Activated CD4-positive, alpha-beta memory T cell treated with anti-CD3 and anti-CD28 coated beads for 36 hours (primary cell): ENCODE data around the gene SUSD3. TPM values are rescaled to one million over a fixed set of nuclear protein-coding genes. Genes with fewer than 3 reads are reported as not detected.
A peak's percentile ranks its signal among the peaks of the same experiment; 100 is the strongest.

Experiments used
- CTCF ChIA-PET: fragments of 350-600 bp; sonication (Branson Sonifier 250); formaldehyde crosslinking; loops from one replicate; lab custom pipeline; 2021; ENCODE audit warnings: antibody characterized with exemption, inconsistent platforms; lab: Charles Lee
- POLR2A ChIA-PET: fragments of 350-600 bp; sonication (Branson Sonifier 250); formaldehyde crosslinking; loops from one replicate; lab custom pipeline; 2021; ENCODE audit warnings: antibody characterized with exemption; lab: Charles Lee
- DNase-seq: peaks from one replicate; pipeline ENCODE4 v3.0.0-alpha.2; 2020
- H3K27ac Mint-ChIP-seq: one replicate; pipeline ENCODE4 v1.8.0; 2021; ENCODE audit warnings: mixed read lengths
- H3K27me3 Mint-ChIP-seq: one replicate; pipeline ENCODE4 v1.8.0; 2021; ENCODE audit warnings: mixed read lengths
- H3K36me3 Mint-ChIP-seq: one replicate; pipeline ENCODE4 v1.8.0; 2021; ENCODE audit warnings: mixed read lengths
- H3K4me1 Mint-ChIP-seq: one replicate; pipeline ENCODE4 v1.8.0; 2021; ENCODE audit warnings: low read depth, mixed read lengths
- H3K4me3 Mint-ChIP-seq: one replicate; pipeline ENCODE4 v1.8.0; 2021; ENCODE audit warnings: mild to moderate bottlenecking, mixed read lengths
- H3K9me3 Mint-ChIP-seq: one replicate; pipeline ENCODE4 v1.8.0; 2021; ENCODE audit warnings: mixed read lengths
- intact Hi-C: fragments of 100-400 bp; cut with micrococcal nuclease; formaldehyde crosslinking; loops from one replicate; pipeline ENCODE4 v1.15.1; 2023
- total RNA-seq, 2 experiments: library from RNA; stranded (reverse); gene quantifications; one replicate each; pipeline ENCODE4 v1.2.3, GENCODE V29; 2021

The SUSD3 gene
- total RNA-seq, 2 experiments from 2014 or later: 67.0 to 72.8 TPM

- Mint-ChIP-seq H3K4me3 (no peak overlapping the region), H3K4me1 (peaks cover 31% of the 10 kb centered on the region), H3K36me3 (peaks cover 28% of the 10 kb centered on the region), H3K9me3 (no peaks in the 10 kb centered on the region), H3K27ac (no peak overlapping the region), H3K27me3 (no peaks in the 10 kb centered on the region)
- ChIA-PET POLR2A (no interaction called here), CTCF (interaction anchor here (0.9 to 1.4 kb wide), 2 partner anchors 14 to 119 kb away, joined by 4 read pairs; no protein-coding TSS in a partner anchor)
- intact Hi-C loops: no loop called here
- DNase-seq: no peak
Observed at GRCh38 chr9:93122721-93123221, 64.3 kb downstream of the SUSD3 start.

DNA sequence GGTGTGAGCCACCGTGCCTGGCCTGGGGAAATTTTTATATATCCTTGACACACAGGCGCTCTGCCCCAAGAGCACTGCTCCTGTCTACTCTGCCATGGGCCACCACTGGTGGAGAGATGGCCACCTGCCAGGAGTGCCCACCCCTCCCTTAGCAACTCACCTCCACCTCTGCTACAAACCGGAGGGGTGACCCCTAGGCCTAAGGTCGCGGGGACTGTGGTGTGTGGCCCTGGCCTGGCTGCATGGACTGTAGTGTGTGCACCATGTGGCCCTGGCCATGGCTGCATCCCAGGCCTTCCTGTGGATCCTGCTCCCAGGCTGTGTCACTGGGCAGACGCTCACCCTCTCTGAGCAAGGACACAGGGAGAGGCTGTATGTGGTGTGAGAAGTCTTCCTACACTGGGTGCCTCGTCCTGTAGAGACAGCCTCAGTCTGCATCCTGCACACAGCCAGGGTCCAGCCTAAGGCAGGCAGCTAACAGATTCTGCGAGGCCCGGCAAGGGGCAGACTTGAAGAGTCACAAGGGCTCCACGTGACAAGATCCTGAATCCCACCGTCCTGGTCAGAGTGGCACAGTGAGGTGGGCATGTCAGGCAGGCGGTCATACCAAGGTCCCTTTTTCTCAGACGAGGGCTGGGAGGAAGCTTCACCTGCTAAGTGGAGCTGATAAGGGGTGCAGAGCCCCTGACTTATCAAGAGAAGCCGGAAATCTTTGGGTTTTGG lies 65.2 kb downstream of the SUSD3 start:
- no peak overlapping the region for H3K27ac Mint-ChIP-seq
- POLR2A ChIA-PET: no interaction called here
- intact Hi-C loops: no loop called here
- peaks cover 28% of the 10 kb centered on the region for H3K36me3 Mint-ChIP-seq
- CTCF ChIA-PET: interaction anchor here (0.9 to 5.0 kb wide), 3 partner anchors 15 to 120 kb away, joined by 4 to 21 read pairs (median 4); no protein-coding TSS in a partner anchor
- H3K4me3 Mint-ChIP-seq: no peak overlapping the region
- H3K9me3 Mint-ChIP-seq: no peaks in the 10 kb centered on the region
- H3K4me1 Mint-ChIP-seq: peaks cover 41% of the 10 kb centered on the region
- no peak for DNase-seq
- H3K27me3 Mint-ChIP-seq: no peaks in the 10 kb centered on the region

GRCh38 chr9:93124793-93125192 lies 66.3 kb downstream of the SUSD3 start:
- intact Hi-C loops: no loop called here
- peaks cover 28% of the 10 kb centered on the region for H3K36me3 Mint-ChIP-seq
- no peaks in the 10 kb centered on the region for H3K27me3 Mint-ChIP-seq
- no peaks in the 10 kb centered on the region for H3K9me3 Mint-ChIP-seq
- no peak overlapping the region for H3K27ac Mint-ChIP-seq
- peaks cover 43% of the 10 kb centered on the region for H3K4me1 Mint-ChIP-seq
- H3K4me3 Mint-ChIP-seq: no peak overlapping the region
- ChIA-PET CTCF (interaction anchor here (5.0 kb wide), 1 partner anchor 16 kb away, joined by 21 read pairs; no protein-coding TSS in a partner anchor), POLR2A (no interaction called here)
- no peak for DNase-seq

- H3K4me1 Mint-ChIP-seq: peaks cover 39% of the 10 kb centered on the region
- H3K36me3 Mint-ChIP-seq: peaks cover 27% of the 10 kb centered on the region
- no peak for DNase-seq
- ChIA-PET POLR2A (no interaction called here), CTCF (interaction anchor here (0.9 to 5.0 kb wide), 2 partner anchors 16 to 28 kb away, joined by 3 to 21 read pairs; no protein-coding TSS in a partner anchor)
- intact Hi-C loops: no loop called here
- H3K9me3 Mint-ChIP-seq: no peaks in the 10 kb centered on the region
- no peak overlapping the region for H3K4me3 Mint-ChIP-seq
- no peaks in the 10 kb centered on the region for H3K27me3 Mint-ChIP-seq
- H3K27ac Mint-ChIP-seq: peak overlapping the region; percentile 79
Observed at GRCh38 chr9:93125331-93125894, 66.9 kb downstream of the SUSD3 start.

DNA sequence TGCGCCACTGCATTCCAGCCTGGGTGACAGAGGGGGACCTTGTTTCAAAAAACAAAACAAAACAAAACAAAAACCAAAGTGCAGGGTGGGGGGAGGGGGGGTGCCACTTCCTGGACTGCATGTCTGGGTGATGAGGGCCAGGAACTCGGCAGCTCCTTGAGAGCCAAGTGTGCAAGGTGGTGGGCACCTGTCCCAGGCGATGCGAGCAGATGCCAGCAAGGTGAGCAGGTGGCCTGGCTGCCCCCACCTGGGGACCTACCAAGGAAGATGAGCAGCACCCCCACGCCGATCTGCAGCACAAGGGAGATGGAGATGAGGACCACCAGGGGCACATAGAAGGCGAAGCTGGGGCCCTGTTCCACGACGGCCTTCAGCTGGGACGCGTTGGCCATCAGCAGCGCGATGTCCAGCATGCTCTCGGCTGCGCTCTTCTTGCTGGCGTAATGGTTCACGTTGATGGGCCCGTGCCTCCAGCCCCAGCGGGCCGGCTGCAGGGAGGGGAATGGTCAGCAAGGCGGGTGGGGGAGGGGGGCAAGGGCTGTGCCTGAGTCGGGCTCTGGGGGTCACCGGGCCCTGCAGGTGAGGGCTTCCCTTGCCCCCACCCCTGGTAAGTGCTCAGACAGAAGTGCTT lies 67.8 kb downstream of the SUSD3 start:
- ChIA-PET CTCF (interaction anchor here (0.9 to 5.0 kb wide), 2 partner anchors 17 to 27 kb away, joined by 3 to 21 read pairs; no protein-coding TSS in a partner anchor), POLR2A (no interaction called here)
- peaks cover 25% of the 10 kb centered on the region for H3K36me3 Mint-ChIP-seq
- no peaks in the 10 kb centered on the region for H3K27me3 Mint-ChIP-seq
- peak overlapping the region; percentile 80 for H3K27ac Mint-ChIP-seq
- DNase-seq: no peak
- intact Hi-C loops: no loop called here
- H3K4me1 Mint-ChIP-seq: peaks cover 47% of the 10 kb centered on the region
- no peaks in the 10 kb centered on the region for H3K9me3 Mint-ChIP-seq
- H3K4me3 Mint-ChIP-seq: no peak overlapping the region

GRCh38 chr9:93126825-93127368 lies 68.4 kb downstream of the SUSD3 start:
- DNase-seq: peak; percentile 55
- ChIA-PET CTCF (interaction anchor here (5.0 kb wide), 1 partner anchor 18 kb away, joined by 21 read pairs; no protein-coding TSS in a partner anchor), POLR2A (interaction anchor here (0.9 kb wide), 1 partner anchor 163 kb away, joined by 3 read pairs; no protein-coding TSS in a partner anchor)
- Mint-ChIP-seq H3K27me3 (no peaks in the 10 kb centered on the region), H3K36me3 (peaks cover 22% of the 10 kb centered on the region), H3K9me3 (no peaks in the 10 kb centered on the region), H3K4me1 (peaks cover 53% of the 10 kb centered on the region), H3K27ac (peak overlapping the region; percentile 80), H3K4me3 (peak overlapping the region; percentile 8)
- intact Hi-C loops: no loop called here

DNA sequence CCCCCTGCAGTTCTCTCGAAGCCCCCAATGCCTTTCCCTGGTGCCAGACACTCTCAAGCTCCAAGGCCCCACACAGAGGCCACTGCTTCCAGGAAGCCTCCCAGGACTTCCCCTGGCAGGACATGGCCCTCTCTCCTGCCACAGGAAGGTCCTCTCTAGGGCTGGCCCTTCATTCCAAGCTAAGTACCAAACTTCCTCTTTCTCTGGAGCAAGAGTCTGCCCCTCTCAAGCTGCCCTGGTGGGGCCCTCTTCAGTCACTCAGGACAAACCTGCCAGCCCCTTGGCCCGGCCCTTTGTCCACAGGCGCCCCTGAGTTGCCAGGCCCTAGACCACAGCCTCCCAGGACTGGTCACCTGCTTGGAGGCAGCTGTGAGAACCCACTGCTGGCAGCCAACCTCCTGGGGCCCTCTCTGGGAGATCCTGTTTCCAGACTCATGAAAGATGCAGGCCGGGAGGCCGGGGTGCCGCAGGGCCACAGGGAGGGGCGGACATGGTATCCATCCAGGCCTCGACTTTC lies 69.0 kb downstream of the SUSD3 start:
- ChIA-PET POLR2A (interaction anchor here (0.9 kb wide), 1 partner anchor 163 kb away, joined by 3 read pairs; no protein-coding TSS in a partner anchor), CTCF (interaction anchor here (5.0 kb wide), 1 partner anchor 18 kb away, joined by 21 read pairs; no protein-coding TSS in a partner anchor)
- no peak overlapping the region for H3K4me3 Mint-ChIP-seq
- peaks cover 24% of the 10 kb centered on the region for H3K36me3 Mint-ChIP-seq
- H3K27ac Mint-ChIP-seq: peak overlapping the region; percentile 80
- intact Hi-C loops: no loop called here
- H3K4me1 Mint-ChIP-seq: peaks cover 59% of the 10 kb centered on the region
- no peaks in the 10 kb centered on the region for H3K9me3 Mint-ChIP-seq
- H3K27me3 Mint-ChIP-seq: no peaks in the 10 kb centered on the region
- no peak for DNase-seq

DNA sequence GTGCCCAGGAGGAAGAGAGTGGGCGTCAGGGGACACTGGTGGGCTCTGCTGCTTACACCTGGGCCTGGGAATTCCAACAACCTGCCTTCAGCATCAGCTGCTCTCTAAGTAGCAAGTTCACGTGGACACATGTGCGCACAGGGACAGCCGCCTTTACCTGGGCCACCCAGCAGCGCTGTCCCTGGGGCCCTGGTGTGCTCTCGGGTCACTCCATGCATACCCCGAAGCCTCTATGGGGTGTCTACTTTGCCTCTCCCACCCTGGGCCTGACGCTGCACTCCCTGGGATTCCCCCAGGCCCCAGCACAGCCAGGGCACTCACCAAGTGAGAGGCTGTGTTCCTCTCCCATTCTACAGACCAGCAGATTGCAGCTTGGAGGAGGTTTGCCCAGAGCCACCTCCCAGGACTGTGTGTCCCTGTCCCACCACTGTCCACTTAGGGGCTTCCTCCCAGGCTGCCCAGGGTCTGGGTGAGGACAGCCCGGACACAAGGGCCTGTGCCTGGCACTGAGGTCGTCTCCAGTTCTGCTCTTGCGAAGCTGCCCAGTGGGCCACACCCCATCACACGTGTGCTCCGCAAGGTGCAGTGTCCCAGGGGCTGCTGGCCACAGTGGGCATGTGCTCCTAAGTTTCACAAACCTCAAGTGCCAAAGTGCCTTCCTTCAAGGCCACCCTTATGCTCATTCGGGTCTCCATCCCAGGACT lies 69.7 kb downstream of the SUSD3 start:
- Mint-ChIP-seq H3K4me1 (peaks cover 66% of the 10 kb centered on the region), H3K9me3 (no peaks in the 10 kb centered on the region)

DNA sequence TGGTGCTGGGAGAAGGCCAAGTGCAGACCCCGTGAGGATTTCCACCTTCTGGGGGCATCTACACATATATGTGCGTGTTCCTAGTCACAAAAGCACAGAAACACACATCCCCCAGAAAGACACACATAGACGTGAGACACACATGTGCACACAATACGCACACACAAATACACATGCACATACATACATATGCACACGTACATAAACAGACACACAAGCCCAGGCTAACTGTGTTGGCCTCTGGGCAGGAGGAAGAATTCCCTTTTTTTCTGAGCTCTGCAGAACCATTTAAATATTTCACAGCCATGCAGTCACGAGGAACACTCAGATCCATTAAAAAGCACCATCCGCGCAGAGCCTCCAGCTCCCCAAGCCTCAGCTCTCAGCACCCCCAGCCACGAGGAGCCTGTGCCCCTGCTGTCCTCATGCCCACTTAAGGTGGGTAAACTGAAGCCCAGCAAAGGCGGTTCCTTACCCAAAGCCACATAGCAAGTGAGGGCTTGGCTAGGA lies 70.3 kb downstream of the SUSD3 start:
- intact Hi-C loops: no loop called here
- peak overlapping the region; percentile 30 for H3K27ac Mint-ChIP-seq
- H3K4me1 Mint-ChIP-seq: peaks cover 67% of the 10 kb centered on the region
- H3K27me3 Mint-ChIP-seq: no peaks in the 10 kb centered on the region
- no peak for DNase-seq
- H3K36me3 Mint-ChIP-seq: peaks cover 28% of the 10 kb centered on the region
- POLR2A ChIA-PET: interaction anchor here (2.9 kb wide), 1 partner anchor 9 kb away, joined by 16 read pairs; no protein-coding TSS in a partner anchor
- no peak overlapping the region for H3K4me3 Mint-ChIP-seq
- CTCF ChIA-PET: interaction anchor here (1.2 to 5.0 kb wide), 4 partner anchors 13 to 25 kb away, joined by 3 to 27 read pairs (median 14); no protein-coding TSS in a partner anchor
- H3K9me3 Mint-ChIP-seq: no peaks in the 10 kb centered on the region

More for the DNA sequence above, 69.7 kb downstream of the SUSD3 start:
- Mint-ChIP-seq H3K27me3 (no peaks in the 10 kb centered on the region), H3K4me3 (no peak overlapping the region), H3K36me3 (peaks cover 31% of the 10 kb centered on the region), H3K27ac (peak overlapping the region; percentile 80)
- DNase-seq: no peak
- POLR2A ChIA-PET: no interaction called here
- CTCF ChIA-PET: interaction anchor here (5.0 kb wide), 1 partner anchor 19 kb away, joined by 21 read pairs; no protein-coding TSS in a partner anchor
- intact Hi-C loops: no loop called here

- no peaks in the 10 kb centered on the region for H3K27me3 Mint-ChIP-seq
- no peak for DNase-seq
- H3K9me3 Mint-ChIP-seq: no peaks in the 10 kb centered on the region
- ChIA-PET CTCF (interaction anchor here (1.2 to 3.8 kb wide), 3 partner anchors 12 to 25 kb away, joined by 3 to 27 read pairs (median 7); no protein-coding TSS in a partner anchor), POLR2A (interaction anchor here (2.9 kb wide), 1 partner anchor 10 kb away, joined by 16 read pairs; no protein-coding TSS in a partner anchor)
- peaks cover 67% of the 10 kb centered on the region for H3K4me1 Mint-ChIP-seq
- intact Hi-C loops: no loop called here
- no peak overlapping the region for H3K27ac Mint-ChIP-seq
- peaks cover 25% of the 10 kb centered on the region for H3K36me3 Mint-ChIP-seq
- H3K4me3 Mint-ChIP-seq: no peak overlapping the region
Observed at GRCh38 chr9:93129286-93129685, 70.8 kb downstream of the SUSD3 start.
